ENCODE results near the gene FBXL13. TPM values are rescaled to one million over a fixed set of nuclear protein-coding genes. Genes with fewer than 3 reads are reported as not detected.

FBXL13 gene
- total RNA-seq, 1 donor from 2014 or later: 3.7 TPM

GRCh38 chr7:102895602-102896001, 179.0 kb downstream of the FBXL13 start:
- Histone ChIP-seq H3K27ac (ENCODE audit: low read depth, low read length) (no peak overlapping the region), H3K4me1 (ENCODE audit: control insufficient read depth in 3 of 3, insufficient read depth in 3 of 3, low read length in 3 of 3) (peaks cover 2 to 16% (median 14%) of the 10 kb centered on the region in 3 donors), H3K9me3 (ENCODE audit: control insufficient read depth in 3 of 3, low read length in 3 of 3) (no peaks in the 10 kb centered on the region), H3K36me3 (ENCODE audit: control insufficient read depth in 3 of 3, insufficient read depth in 3 of 3, low read length in 3 of 3) (no peaks in the 10 kb centered on the region), H3K27me3 (ENCODE audit: control insufficient read depth in 3 of 3, insufficient read depth in 3 of 3, low read length in 3 of 3) (no peaks in the 10 kb centered on the region), H3K9ac (ENCODE audit: low read depth in 1 of 3, low read length in 3 of 3) (no peak overlapping the region), H3K4me3 (ENCODE audit: low read length in 3 of 3) (no peak overlapping the region)

GRCh38 chr7:102892631-102893278, 181.8 kb downstream of the FBXL13 start:
- H3K27ac ChIP-seq (ENCODE audit: low read depth, low read length): peak overlapping the region; percentile 37

GRCh38 chr7:102891693-102892261, 182.8 kb downstream of the FBXL13 start:
- no peaks in the 10 kb centered on the region for H3K27me3 ChIP-seq (ENCODE audit: control insufficient read depth in 3 of 3, insufficient read depth in 3 of 3, low read length in 3 of 3)
- H3K9ac ChIP-seq (ENCODE audit: low read depth in 1 of 3, low read length in 3 of 3): no peak overlapping the region
- H3K9me3 ChIP-seq (ENCODE audit: control insufficient read depth in 3 of 3, low read length in 3 of 3): no peaks in the 10 kb centered on the region
- H3K36me3 ChIP-seq (ENCODE audit: control insufficient read depth in 3 of 3, insufficient read depth in 3 of 3, low read length in 3 of 3): no peaks in the 10 kb centered on the region
- peak overlapping the region; percentile 37 for H3K27ac ChIP-seq (ENCODE audit: low read depth, low read length)
- H3K4me3 ChIP-seq (ENCODE audit: low read length in 3 of 3): no peak overlapping the region
- H3K4me1 ChIP-seq (ENCODE audit: control insufficient read depth in 3 of 3, insufficient read depth in 3 of 3, low read length in 3 of 3): peaks cover 2 to 20% (median 16%) of the 10 kb centered on the region in 3 donors

More at GRCh38 chr7:102892631-102893278, 181.8 kb downstream of the FBXL13 start:
- H3K9me3 ChIP-seq (ENCODE audit: control insufficient read depth in 3 of 3, low read length in 3 of 3): no peaks in the 10 kb centered on the region
- H3K36me3 ChIP-seq (ENCODE audit: control insufficient read depth in 3 of 3, insufficient read depth in 3 of 3, low read length in 3 of 3): no peaks in the 10 kb centered on the region
- no peaks in the 10 kb centered on the region for H3K27me3 ChIP-seq (ENCODE audit: control insufficient read depth in 3 of 3, insufficient read depth in 3 of 3, low read length in 3 of 3)
- H3K4me3 ChIP-seq (ENCODE audit: low read length in 3 of 3): no peak overlapping the region
- no peak overlapping the region for H3K9ac ChIP-seq (ENCODE audit: low read depth in 1 of 3, low read length in 3 of 3)
- peaks cover 2 to 20% (median 16%) of the 10 kb centered on the region in 3 donors for H3K4me1 ChIP-seq (ENCODE audit: control insufficient read depth in 3 of 3, insufficient read depth in 3 of 3, low read length in 3 of 3)

DNA sequence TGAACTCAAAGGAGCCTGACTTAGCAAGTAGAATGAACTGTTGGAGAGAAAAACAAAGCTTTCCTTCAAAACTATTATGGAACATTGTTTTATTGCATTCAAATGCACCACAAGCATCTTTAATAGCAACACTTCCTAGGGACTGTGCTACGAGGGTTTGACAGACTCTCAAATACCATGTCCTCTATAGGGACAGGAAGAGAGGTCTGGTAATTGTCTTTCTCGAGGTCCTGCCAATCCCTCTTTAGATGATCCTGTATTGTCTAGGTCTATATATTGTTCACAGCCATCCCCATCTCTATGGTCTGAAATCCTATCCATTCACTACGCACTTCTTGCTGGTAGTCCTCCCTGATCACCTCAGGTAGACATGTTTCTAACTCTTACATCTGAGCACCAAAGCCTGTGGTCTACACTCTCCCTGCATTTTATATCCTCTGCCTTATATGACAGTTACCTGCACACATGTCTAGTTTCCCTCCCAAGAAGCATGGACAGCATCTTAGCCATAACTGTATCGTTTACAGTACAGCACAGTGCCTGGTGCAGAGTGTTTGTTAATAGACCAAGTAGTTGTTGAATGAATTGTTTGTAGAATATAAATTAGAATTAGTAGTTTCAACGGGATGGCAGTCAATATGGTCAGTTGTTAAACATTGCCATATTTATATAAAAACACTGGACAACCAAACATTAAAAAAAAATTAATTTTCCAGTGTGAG, 183.5 kb downstream of the FBXL13 start:
- Histone ChIP-seq H3K4me3 (ENCODE audit: low read length in 3 of 3) (no peak overlapping the region), H3K36me3 (ENCODE audit: control insufficient read depth in 3 of 3, insufficient read depth in 3 of 3, low read length in 3 of 3) (no peaks in the 10 kb centered on the region), H3K9ac (ENCODE audit: low read depth in 1 of 3, low read length in 3 of 3) (no peak overlapping the region), H3K9me3 (ENCODE audit: control insufficient read depth in 3 of 3, low read length in 3 of 3) (no peaks in the 10 kb centered on the region), H3K27ac (ENCODE audit: low read depth, low read length) (peak overlapping the region; percentile 37), H3K27me3 (ENCODE audit: control insufficient read depth in 3 of 3, insufficient read depth in 3 of 3, low read length in 3 of 3) (no peaks in the 10 kb centered on the region), H3K4me1 (ENCODE audit: control insufficient read depth in 3 of 3, insufficient read depth in 3 of 3, low read length in 3 of 3) (peaks cover 2 to 20% (median 16%) of the 10 kb centered on the region in 3 donors)

DNA sequence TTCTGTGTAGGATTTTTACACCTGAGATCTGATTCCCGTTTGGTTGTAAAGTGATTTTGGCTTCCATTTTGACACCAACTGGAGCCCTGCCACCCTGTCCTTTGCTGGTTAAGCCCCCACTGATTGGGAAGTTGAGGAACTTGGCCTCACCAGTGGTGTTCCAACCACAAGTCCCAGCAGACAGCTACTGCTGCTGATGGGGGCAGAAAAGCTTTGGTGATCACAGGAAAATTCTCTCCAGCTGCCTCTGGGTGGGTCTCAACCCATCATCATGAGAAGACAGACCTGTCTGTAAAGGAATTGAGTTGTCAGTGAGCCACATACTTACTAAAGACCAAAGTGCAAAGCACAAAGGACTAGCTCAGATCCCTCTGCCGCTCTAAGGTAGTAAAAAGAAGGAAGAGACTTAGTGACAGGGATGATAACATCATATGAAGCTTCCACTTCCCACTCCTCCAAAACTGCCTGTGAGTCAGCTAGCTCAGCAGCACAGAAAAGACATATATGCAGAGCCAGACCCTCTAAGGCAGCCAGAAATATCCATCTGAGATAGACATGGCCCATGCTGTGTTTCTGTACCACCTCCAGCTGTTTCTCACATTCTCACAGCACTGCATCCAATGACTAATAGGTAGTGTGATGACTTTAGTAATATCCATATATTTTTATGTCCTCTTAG, 184.2 kb downstream of the FBXL13 start:
- no peak overlapping the region for H3K4me3 ChIP-seq (ENCODE audit: low read length in 3 of 3)
- H3K4me1 ChIP-seq (ENCODE audit: control insufficient read depth in 3 of 3, insufficient read depth in 3 of 3, low read length in 3 of 3): peaks cover 2 to 19% (median 16%) of the 10 kb centered on the region in 3 donors
- no peak overlapping the region for H3K9ac ChIP-seq (ENCODE audit: low read depth in 1 of 3, low read length in 3 of 3)
- H3K36me3 ChIP-seq (ENCODE audit: control insufficient read depth in 3 of 3, insufficient read depth in 3 of 3, low read length in 3 of 3): no peaks in the 10 kb centered on the region
- no peaks in the 10 kb centered on the region for H3K27me3 ChIP-seq (ENCODE audit: control insufficient read depth in 3 of 3, insufficient read depth in 3 of 3, low read length in 3 of 3)
- H3K27ac ChIP-seq (ENCODE audit: low read depth, low read length): peak overlapping the region; percentile 37
- no peaks in the 10 kb centered on the region for H3K9me3 ChIP-seq (ENCODE audit: control insufficient read depth in 3 of 3, low read length in 3 of 3)

GRCh38 chr7:102889851-102890250, 184.7 kb downstream of the FBXL13 start:
- Histone ChIP-seq H3K36me3 (ENCODE audit: control insufficient read depth in 3 of 3, insufficient read depth in 3 of 3, low read length in 3 of 3) (no peaks in the 10 kb centered on the region), H3K9me3 (ENCODE audit: control insufficient read depth in 3 of 3, low read length in 3 of 3) (no peaks in the 10 kb centered on the region), H3K9ac (ENCODE audit: low read depth in 1 of 3, low read length in 3 of 3) (no peak overlapping the region), H3K27me3 (ENCODE audit: control insufficient read depth in 3 of 3, insufficient read depth in 3 of 3, low read length in 3 of 3) (no peaks in the 10 kb centered on the region), H3K4me1 (ENCODE audit: control insufficient read depth in 3 of 3, insufficient read depth in 3 of 3, low read length in 3 of 3) (peaks cover 2 to 16% (median 13%) of the 10 kb centered on the region in 3 donors), H3K27ac (ENCODE audit: low read depth, low read length) (no peak overlapping the region), H3K4me3 (ENCODE audit: low read length in 3 of 3) (no peak overlapping the region)

GRCh38 chr7:102888561-102889233, 185.9 kb downstream of the FBXL13 start:
- H3K4me3 ChIP-seq (ENCODE audit: low read length in 3 of 3): no peak overlapping the region
- no peaks in the 10 kb centered on the region for H3K27me3 ChIP-seq (ENCODE audit: control insufficient read depth in 3 of 3, insufficient read depth in 3 of 3, low read length in 3 of 3)
- no peaks in the 10 kb centered on the region for H3K36me3 ChIP-seq (ENCODE audit: control insufficient read depth in 3 of 3, insufficient read depth in 3 of 3, low read length in 3 of 3)
- H3K9me3 ChIP-seq (ENCODE audit: control insufficient read depth in 3 of 3, low read length in 3 of 3): no peaks in the 10 kb centered on the region
- H3K27ac ChIP-seq (ENCODE audit: low read depth, low read length): no peak overlapping the region
- no peak overlapping the region for H3K9ac ChIP-seq (ENCODE audit: low read depth in 1 of 3, low read length in 3 of 3)
- H3K4me1 ChIP-seq (ENCODE audit: control insufficient read depth in 3 of 3, insufficient read depth in 3 of 3, low read length in 3 of 3): peaks cover 2 to 16% (median 11%) of the 10 kb centered on the region in 3 donors

GRCh38 chr7:102883098-102883860, 191.3 kb downstream of the FBXL13 start:
- no peak overlapping the region for H3K27ac ChIP-seq (ENCODE audit: low read depth, low read length)
- no peak overlapping the region for H3K9ac ChIP-seq (ENCODE audit: low read depth in 1 of 3, low read length in 3 of 3)
- H3K4me1 ChIP-seq (ENCODE audit: control insufficient read depth in 3 of 3, insufficient read depth in 3 of 3, low read length in 3 of 3): no peaks in the 10 kb centered on the region
- no peaks in the 10 kb centered on the region for H3K27me3 ChIP-seq (ENCODE audit: control insufficient read depth in 3 of 3, insufficient read depth in 3 of 3, low read length in 3 of 3)
- no peaks in the 10 kb centered on the region for H3K36me3 ChIP-seq (ENCODE audit: control insufficient read depth in 3 of 3, insufficient read depth in 3 of 3, low read length in 3 of 3)
- no peak overlapping the region for H3K4me3 ChIP-seq (ENCODE audit: low read length in 3 of 3)
- no peaks in the 10 kb centered on the region for H3K9me3 ChIP-seq (ENCODE audit: control insufficient read depth in 3 of 3, low read length in 3 of 3)

DNA sequence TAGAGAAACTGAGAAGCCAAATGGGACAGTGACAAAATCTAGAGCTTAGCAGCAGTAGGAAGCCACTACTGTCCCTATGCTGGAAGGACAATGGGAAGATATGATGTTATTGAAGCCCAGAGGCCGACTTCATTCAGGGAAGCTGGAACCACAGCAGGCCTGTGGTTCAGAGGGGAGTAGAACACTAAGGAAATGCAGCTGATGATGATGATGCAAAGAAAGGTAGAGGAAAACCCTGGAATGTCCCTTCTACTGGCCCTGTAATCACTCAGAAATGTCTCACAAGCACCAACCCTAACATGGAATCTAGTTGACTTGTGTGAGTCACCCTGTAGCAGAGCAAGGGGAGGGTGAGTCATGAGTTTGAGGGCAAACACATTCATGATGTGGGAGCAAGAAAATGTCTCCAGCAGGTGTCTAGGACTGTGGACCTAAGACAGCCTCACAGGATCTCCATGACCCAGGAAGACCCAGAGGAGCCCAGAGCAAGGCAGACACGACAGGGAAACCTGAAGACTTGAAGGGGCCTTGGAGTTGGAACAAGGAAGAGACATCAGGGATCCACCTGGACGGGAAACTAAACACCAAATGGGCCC, 198.8 kb downstream of the FBXL13 start:
- Histone ChIP-seq H3K27ac (ENCODE audit: low read depth, low read length) (no peak overlapping the region), H3K9me3 (ENCODE audit: control insufficient read depth in 3 of 3, low read length in 3 of 3) (no peaks in the 10 kb centered on the region), H3K4me3 (ENCODE audit: low read length in 3 of 3) (no peak overlapping the region), H3K36me3 (ENCODE audit: control insufficient read depth in 3 of 3, insufficient read depth in 3 of 3, low read length in 3 of 3) (peaks cover 0 to 2% (median 0%) of the 10 kb centered on the region in 3 donors), H3K4me1 (ENCODE audit: control insufficient read depth in 3 of 3, insufficient read depth in 3 of 3, low read length in 3 of 3) (no peaks in the 10 kb centered on the region), H3K9ac (ENCODE audit: low read depth in 1 of 3, low read length in 3 of 3) (no peak overlapping the region), H3K27me3 (ENCODE audit: control insufficient read depth in 3 of 3, insufficient read depth in 3 of 3, low read length in 3 of 3) (no peaks in the 10 kb centered on the region)

Data from skeletal muscle tissue (tissue), 4 donors.